GM10266 (cell line): ENCODE results near the gene TRIP11.

Experiments used
- DNase-seq: peaks from one replicate; pipeline ENCODE4 v3.0.0; 2012; ENCODE audit errors: extremely low spot score
- TF ChIP-seq, protein P1 (sequence below): IDR thresholded peaks from 2 replicates; pipeline ENCODE4 v1.5.1; 2012; ENCODE audit warnings: mild to moderate bottlenecking, low read depth; ENCODE audit not compliant: control insufficient read depth, insufficient read depth; ENCODE audit errors: missing control alignments

The TRIP11 gene

DNA sequence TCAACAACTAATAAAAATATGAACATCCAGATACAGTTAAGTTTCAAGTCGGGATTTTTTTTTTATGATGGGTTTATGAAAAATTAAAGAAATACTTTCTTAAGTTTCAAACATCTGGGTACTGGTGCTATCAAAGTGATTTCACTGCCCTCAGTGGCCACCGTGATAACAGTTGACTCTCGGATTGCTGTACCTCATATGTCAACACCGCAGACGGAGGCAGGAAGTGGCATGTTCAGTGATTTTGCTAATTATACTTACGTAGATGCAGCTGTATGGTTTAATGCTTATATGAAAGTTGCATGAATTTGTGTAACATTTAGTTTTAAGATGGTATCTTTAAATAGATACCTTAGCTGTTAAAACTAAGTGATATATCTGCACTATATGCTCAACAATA is 71.6 kb downstream of the TRIP11 start:
- TF ChIP-seq, protein P1, sequence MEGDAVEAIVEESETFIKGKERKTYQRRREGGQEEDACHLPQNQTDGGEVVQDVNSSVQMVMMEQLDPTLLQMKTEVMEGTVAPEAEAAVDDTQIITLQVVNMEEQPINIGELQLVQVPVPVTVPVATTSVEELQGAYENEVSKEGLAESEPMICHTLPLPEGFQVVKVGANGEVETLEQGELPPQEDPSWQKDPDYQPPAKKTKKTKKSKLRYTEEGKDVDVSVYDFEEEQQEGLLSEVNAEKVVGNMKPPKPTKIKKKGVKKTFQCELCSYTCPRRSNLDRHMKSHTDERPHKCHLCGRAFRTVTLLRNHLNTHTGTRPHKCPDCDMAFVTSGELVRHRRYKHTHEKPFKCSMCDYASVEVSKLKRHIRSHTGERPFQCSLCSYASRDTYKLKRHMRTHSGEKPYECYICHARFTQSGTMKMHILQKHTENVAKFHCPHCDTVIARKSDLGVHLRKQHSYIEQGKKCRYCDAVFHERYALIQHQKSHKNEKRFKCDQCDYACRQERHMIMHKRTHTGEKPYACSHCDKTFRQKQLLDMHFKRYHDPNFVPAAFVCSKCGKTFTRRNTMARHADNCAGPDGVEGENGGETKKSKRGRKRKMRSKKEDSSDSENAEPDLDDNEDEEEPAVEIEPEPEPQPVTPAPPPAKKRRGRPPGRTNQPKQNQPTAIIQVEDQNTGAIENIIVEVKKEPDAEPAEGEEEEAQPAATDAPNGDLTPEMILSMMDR = no peak
- no peak for DNase-seq

DNA sequence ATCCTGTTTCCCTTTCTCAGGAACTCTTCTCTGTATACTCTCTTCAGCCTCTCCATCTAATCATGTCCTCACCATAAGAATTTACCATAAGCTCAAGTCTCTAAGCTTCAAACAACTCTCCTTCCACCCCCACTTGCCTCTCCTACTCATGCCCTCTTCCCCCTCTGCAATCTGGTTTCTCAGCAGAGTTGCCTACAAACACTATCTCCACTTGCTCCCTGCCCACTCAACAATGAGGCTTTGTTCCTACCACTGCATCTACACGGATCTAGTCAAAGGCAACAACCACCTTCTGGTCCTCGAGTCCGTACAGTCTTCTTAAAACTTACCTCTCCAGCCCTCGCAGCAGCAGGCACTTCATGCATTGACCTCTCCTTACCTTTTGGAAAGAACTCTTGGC is 75.1 kb downstream of the TRIP11 start:
- no peak for DNase-seq
- TF ChIP-seq, protein P1 = no peak

GRCh38 chr14:91964011-91964410 is 75.8 kb downstream of the TRIP11 start:
- no peak for DNase-seq
- TF ChIP-seq, protein P1 = no peak

DNA sequence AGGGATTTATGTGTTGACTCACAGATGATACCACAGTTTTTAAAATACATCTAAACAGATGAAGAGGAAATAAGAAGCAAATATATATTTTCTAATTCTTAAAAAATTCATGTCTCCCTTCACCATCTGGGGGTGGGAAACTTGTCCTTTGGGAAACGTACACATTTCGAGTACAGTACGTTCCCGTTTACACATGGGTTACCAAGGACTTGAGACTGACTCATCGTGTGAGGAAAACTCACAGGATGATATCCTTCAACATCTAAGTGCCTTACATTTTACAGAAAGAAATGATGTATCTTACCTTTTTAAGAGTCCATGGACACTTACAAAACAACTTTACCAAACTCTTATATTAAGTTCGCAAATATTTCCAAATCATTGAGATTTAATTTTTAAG is 76.4 kb downstream of the TRIP11 start:
- no peak for DNase-seq
- TF ChIP-seq, protein P1 = no peak

GRCh38 chr14:91961297-91962220 is 78.3 kb downstream of the TRIP11 start:
- TF ChIP-seq, protein P1 = no peak

GRCh38 chr14:91957876-91958313 is 82.0 kb downstream of the TRIP11 start:
- TF ChIP-seq, protein P1 = no peak

More at GRCh38 chr14:91961297-91962220, 78.3 kb downstream of the TRIP11 start:
- DNase-seq = no peak

GRCh38 chr14:91956616-91957015 is 83.2 kb downstream of the TRIP11 start:
- DNase-seq = no peak
- TF ChIP-seq, protein P1 = no peak

More at GRCh38 chr14:91957876-91958313, 82.0 kb downstream of the TRIP11 start:
- DNase-seq = no peak
